ENCODE data around the gene KIAA0513.

The KIAA0513 gene

GRCh38 chr16:84993926-84994325, 33.7 kb upstream of the KIAA0513 start:
- H3K36me3 Mint-ChIP-seq (ENCODE audit: low read depth) = peaks cover 68% of the 10 kb centered on the region
- no peaks in the 10 kb centered on the region for H3K27me3 Mint-ChIP-seq (ENCODE audit: low read depth, poor library complexity)
- H3K27ac Mint-ChIP-seq = no peak overlapping the region
- no peak overlapping the region for H3K4me3 Mint-ChIP-seq
- H3K4me1 Mint-ChIP-seq = peaks cover 15% of the 10 kb centered on the region
- no peak for DNase-seq
- no peak for TF ChIP-seq CTCF (IDR thresholded peaks at IDR 0.05)
- H3K9me3 Mint-ChIP-seq = no peaks in the 10 kb centered on the region

- Mint-ChIP-seq H3K36me3 (ENCODE audit: low read depth) (peaks cover 60% of the 10 kb centered on the region), H3K27ac (no peak overlapping the region), H3K9me3 (no peaks in the 10 kb centered on the region), H3K4me3 (no peak overlapping the region), H3K27me3 (ENCODE audit: low read depth, poor library complexity) (no peaks in the 10 kb centered on the region), H3K4me1 (peaks cover 6% of the 10 kb centered on the region)
- DNase-seq = no peak
- TF ChIP-seq CTCF (IDR thresholded peaks at IDR 0.05) = no peak
Observed at GRCh38 chr16:84995663-84996062, 31.9 kb upstream of the KIAA0513 start.

GRCh38 chr16:84996365-84996764, 31.2 kb upstream of the KIAA0513 start:
- no peak overlapping the region for H3K4me3 Mint-ChIP-seq
- H3K36me3 Mint-ChIP-seq (ENCODE audit: low read depth) = peaks cover 57% of the 10 kb centered on the region
- H3K27me3 Mint-ChIP-seq (ENCODE audit: low read depth, poor library complexity) = no peaks in the 10 kb centered on the region
- DNase-seq = no peak
- peaks cover 10% of the 10 kb centered on the region for H3K4me1 Mint-ChIP-seq
- peak overlapping the region; percentile 36 for H3K27ac Mint-ChIP-seq
- TF ChIP-seq CTCF (IDR thresholded peaks at IDR 0.05) = no peak
- H3K9me3 Mint-ChIP-seq = no peaks in the 10 kb centered on the region

- Mint-ChIP-seq H3K4me3 (no peak overlapping the region), H3K4me1 (peaks cover 35% of the 10 kb centered on the region), H3K36me3 (ENCODE audit: low read depth) (peaks cover 45% of the 10 kb centered on the region), H3K27me3 (ENCODE audit: low read depth, poor library complexity) (no peaks in the 10 kb centered on the region), H3K27ac (no peak overlapping the region), H3K9me3 (no peaks in the 10 kb centered on the region)
- no peak for TF ChIP-seq CTCF (IDR thresholded peaks at IDR 0.05)
- no peak for DNase-seq
Observed at GRCh38 chr16:84999200-84999599, 28.4 kb upstream of the KIAA0513 start.

- Mint-ChIP-seq H3K27me3 (ENCODE audit: low read depth, poor library complexity) (peaks cover 3% of the 10 kb centered on the region), H3K36me3 (ENCODE audit: low read depth) (peaks cover 38% of the 10 kb centered on the region), H3K4me1 (peaks cover 42% of the 10 kb centered on the region), H3K4me3 (no peak overlapping the region), H3K27ac (peak overlapping the region; percentile 77), H3K9me3 (no peaks in the 10 kb centered on the region)
- no peak for TF ChIP-seq CTCF (IDR thresholded peaks at IDR 0.05)
- DNase-seq = no peak
Observed at GRCh38 chr16:84999857-85000480, 27.6 kb upstream of the KIAA0513 start.

GRCh38 chr16:85002099-85002541, 25.5 kb upstream of the KIAA0513 start:
- H3K9me3 Mint-ChIP-seq = no peaks in the 10 kb centered on the region
- no peak for DNase-seq
- peaks cover 56% of the 10 kb centered on the region for H3K4me1 Mint-ChIP-seq
- H3K27me3 Mint-ChIP-seq (ENCODE audit: low read depth, poor library complexity) = peaks cover 3% of the 10 kb centered on the region
- H3K27ac Mint-ChIP-seq = peak overlapping the region; percentile 87
- H3K4me3 Mint-ChIP-seq = no peak overlapping the region
- no peak for TF ChIP-seq CTCF (IDR thresholded peaks at IDR 0.05)
- H3K36me3 Mint-ChIP-seq (ENCODE audit: low read depth) = peaks cover 17% of the 10 kb centered on the region

Measured in nephron progenitor cell (in vitro differentiated cells).